ENCODE data around the gene UBE2L3. TPM values are rescaled to one million over a fixed set of nuclear protein-coding genes. Genes with fewer than 3 reads are reported as not detected.
A peak's percentile ranks its signal among the peaks of the same experiment; 100 is the strongest.

UBE2L3 gene
- total and polyA plus RNA-seq, 10 of the 15 experiments (the other 5 are each of a cell fraction or from before 2014, with no cell fraction given): 55.7 to 168 (median 113) TPM

DNA sequence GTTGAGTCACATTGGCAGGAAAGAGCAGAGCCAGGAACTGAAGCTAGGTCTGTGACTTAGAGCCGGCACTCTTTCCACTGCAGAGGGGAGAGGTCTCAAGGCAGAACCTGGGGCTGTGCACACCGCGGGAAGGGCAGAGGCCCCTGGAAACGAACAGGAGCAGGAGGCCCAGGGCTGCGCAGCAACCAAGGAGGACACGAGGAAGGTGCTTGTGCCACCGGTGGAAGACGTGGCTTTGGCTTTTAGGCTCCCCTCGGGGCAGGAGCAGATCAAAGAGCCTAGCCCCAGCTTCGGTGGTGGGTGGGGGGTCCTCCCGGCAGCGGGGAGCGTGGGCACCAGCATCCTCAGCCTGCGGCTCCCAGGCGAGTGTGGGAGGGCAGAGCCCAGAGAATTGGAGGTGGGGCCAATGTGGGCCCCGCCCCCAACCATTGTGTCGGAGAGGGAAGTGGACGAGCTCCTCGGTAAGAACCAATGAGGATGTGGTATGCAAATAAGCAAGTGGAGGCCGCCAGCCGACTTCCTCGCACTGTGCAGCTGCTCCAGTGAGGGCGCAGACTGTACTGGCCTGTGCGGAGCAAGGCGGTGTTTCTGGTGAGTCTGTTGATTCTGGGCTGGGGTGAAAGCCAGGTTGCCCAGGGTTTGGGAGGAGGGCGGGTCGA lies 64.9 kb downstream of the UBE2L3 start, which contains the start of gene CCDC116:
Gene CCDC116, plus strand, starts transcription at position 524 of the 659 bp plus-strand sequence. CDS start 422 bp downstream, outside the sequence.
- ChIA-PET POLR2A (no interaction called here), CTCF (interaction anchor here (5.9 kb wide), 1 partner anchor 9 kb away, joined by 106 read pairs; the partner anchor contains the start of gene SDF2L1), SMC1A (ENCODE audit: uncharacterized antibody, unreplicated experiment) (interaction anchor here (1.5 kb wide), 1 partner anchor 11 kb away, joined by 3 read pairs; no protein-coding TSS in a partner anchor), RAD21 (ENCODE audit: unreplicated experiment) (interaction anchor here (1.1 kb wide), 1 partner anchor 14 kb away, joined by 3 read pairs; no protein-coding TSS in a partner anchor)
- BruUV-seq (replicated peaks): no TSS peak
- Histone ChIP-seq H3K4me1 (ENCODE audit: control insufficient read depth, insufficient read depth, low read length) (peaks cover 10% of the 10 kb centered on the region; the same call in 1 of the 2 replicates), H3K27me3 (replicated peaks in 1 of 2; ENCODE audit: control insufficient read depth in 2 of 2, insufficient read depth in 2 of 2, low read length in 1 of 2) (no peaks in the 10 kb centered on the region), H3K4me3 (no peak within 1 kb of the TSS), H3K9me3 (replicated peaks; ENCODE audit: control insufficient read depth, insufficient read depth, low read length) (no peaks in the 10 kb centered on the region), H3K36me3 (ENCODE audit: control insufficient read depth in 2 of 2, insufficient read depth in 2 of 2, low read length in 1 of 2) (peaks cover 3 to 5% of the 10 kb centered on the region in 2 experiments; a peak in 2 of 4 replicates), H3K27ac (ENCODE audit: control insufficient read depth, insufficient read depth) (no peak within 1 kb of the TSS), H2AFZ (ENCODE audit: control insufficient read depth, low read depth, low read length) (no peak within 1 kb of the TSS), H3K79me2 (ENCODE audit: control insufficient read depth, insufficient read depth, low read length) (peaks cover 22% of the 10 kb centered on the region), H4K20me1 (ENCODE audit: control insufficient read depth, insufficient read depth) (no peaks in the 10 kb centered on the region), H3K9ac (ENCODE audit: control insufficient read depth, insufficient read depth, low read length) (no peak within 1 kb of the TSS), H3K4me2 (ENCODE audit: control insufficient read depth, insufficient read depth) (no peak within 1 kb of the TSS)
- no peak for ATAC-seq
- in situ Hi-C loops (cut with MboI) (no loop called here), intact Hi-C loops (cut with micrococcal nuclease; ENCODE audit: unreplicated experiment) (no loop called here)
- peak; percentile 69; the same call in 1 of the 2 replicates for TF ChIP-seq POLR2A (IDR thresholded peaks at IDR 0.05; ENCODE audit: low read depth, low read length)
- TF ChIP-seq KLF5 (IDR thresholded peaks at IDR 0.05; ENCODE audit: partially characterized antibody): no peak
- 0 out of 3 replicates have a peak, but pooled peaks have one; percentile 36 for TF ChIP-seq POU2F2 (IDR thresholded peaks at IDR 0.05; ENCODE audit: borderline replicate concordance, low read depth, low read length)
- DNase-seq (ENCODE audit: low read depth, low spot score): no peak
- WGBS (ENCODE audit: insufficient coverage, insufficient replicate concordance, low lambda C conversion rate, missing lambda C conversion rate): 71% methylated on average over 25 of the region's 27 CpGs
- no peak for FAIRE-seq

DNA sequence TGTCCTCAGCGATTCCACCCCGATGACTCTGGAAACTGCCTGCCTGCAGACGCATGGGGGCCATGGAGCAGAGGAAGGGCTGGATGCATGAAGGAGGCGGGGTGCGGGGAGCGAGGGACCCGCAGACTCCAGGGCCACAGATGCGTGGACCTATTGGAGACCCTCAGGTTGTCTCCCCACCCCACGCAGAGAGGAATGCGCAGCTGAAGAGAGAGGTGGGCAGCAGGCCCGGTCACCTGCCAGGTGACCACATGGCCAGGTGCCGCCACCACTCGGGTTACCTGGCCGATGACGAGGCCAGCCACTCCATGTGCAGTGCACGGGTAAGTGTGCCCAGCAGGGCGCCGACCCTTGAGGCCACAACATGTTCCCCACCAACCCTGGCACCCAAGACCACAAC lies 65.4 kb downstream of the UBE2L3 start:
- H3K9ac ChIP-seq (ENCODE audit: control insufficient read depth, insufficient read depth, low read length): no peak overlapping the region
- no peak overlapping the region for H3K4me3 ChIP-seq
- TF ChIP-seq RAD21 (IDR thresholded peaks at IDR 0.05; ENCODE audit: insufficient read depth, low read depth, low read length) (no peak), NRF1 (conservative IDR thresholded peaks at IDR 0.05; ENCODE audit: low read depth, low read length) (no peak), FOXM1 (IDR thresholded peaks at IDR 0.05; ENCODE audit: low read depth, low read length) (no peak), GATAD2B (conservative IDR thresholded peaks at IDR 0.05; ENCODE audit: low read depth) (no peak), MTA2 (IDR thresholded peaks at IDR 0.05; ENCODE audit: low read depth) (no peak)
- TF ChIP-seq, protein P1, sequence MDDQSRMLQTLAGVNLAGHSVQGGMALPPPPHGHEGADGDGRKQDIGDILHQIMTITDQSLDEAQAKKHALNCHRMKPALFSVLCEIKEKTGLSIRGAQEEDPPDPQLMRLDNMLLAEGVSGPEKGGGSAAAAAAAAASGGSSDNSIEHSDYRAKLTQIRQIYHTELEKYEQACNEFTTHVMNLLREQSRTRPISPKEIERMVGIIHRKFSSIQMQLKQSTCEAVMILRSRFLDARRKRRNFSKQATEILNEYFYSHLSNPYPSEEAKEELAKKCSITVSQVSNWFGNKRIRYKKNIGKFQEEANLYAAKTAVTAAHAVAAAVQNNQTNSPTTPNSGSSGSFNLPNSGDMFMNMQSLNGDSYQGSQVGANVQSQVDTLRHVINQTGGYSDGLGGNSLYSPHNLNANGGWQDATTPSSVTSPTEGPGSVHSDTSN (IDR thresholded peaks at IDR 0.05; ENCODE audit: insufficient replicate concordance, low read depth, low read length): no peak
- TF ChIP-seq, protein P2, sequence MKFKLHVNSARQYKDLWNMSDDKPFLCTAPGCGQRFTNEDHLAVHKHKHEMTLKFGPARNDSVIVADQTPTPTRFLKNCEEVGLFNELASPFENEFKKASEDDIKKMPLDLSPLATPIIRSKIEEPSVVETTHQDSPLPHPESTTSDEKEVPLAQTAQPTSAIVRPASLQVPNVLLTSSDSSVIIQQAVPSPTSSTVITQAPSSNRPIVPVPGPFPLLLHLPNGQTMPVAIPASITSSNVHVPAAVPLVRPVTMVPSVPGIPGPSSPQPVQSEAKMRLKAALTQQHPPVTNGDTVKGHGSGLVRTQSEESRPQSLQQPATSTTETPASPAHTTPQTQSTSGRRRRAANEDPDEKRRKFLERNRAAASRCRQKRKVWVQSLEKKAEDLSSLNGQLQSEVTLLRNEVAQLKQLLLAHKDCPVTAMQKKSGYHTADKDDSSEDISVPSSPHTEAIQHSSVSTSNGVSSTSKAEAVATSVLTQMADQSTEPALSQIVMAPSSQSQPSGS (IDR thresholded peaks at IDR 0.05; ENCODE audit: low read length): no peak
- TF ChIP-seq, protein P3, sequence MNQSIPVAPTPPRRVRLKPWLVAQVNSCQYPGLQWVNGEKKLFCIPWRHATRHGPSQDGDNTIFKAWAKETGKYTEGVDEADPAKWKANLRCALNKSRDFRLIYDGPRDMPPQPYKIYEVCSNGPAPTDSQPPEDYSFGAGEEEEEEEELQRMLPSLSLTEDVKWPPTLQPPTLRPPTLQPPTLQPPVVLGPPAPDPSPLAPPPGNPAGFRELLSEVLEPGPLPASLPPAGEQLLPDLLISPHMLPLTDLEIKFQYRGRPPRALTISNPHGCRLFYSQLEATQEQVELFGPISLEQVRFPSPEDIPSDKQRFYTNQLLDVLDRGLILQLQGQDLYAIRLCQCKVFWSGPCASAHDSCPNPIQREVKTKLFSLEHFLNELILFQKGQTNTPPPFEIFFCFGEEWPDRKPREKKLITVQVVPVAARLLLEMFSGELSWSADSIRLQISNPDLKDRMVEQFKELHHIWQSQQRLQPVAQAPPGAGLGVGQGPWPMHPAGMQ (IDR thresholded peaks at IDR 0.05; ENCODE audit: borderline replicate concordance): no peak

More for the DNA sequence above, 65.4 kb downstream of the UBE2L3 start:
- Histone ChIP-seq H3K4me1 (ENCODE audit: control insufficient read depth, insufficient read depth, low read length) (peaks cover 9% of the 10 kb centered on the region; the same call in 1 of the 2 replicates), H3K36me3 (ENCODE audit: control insufficient read depth in 2 of 2, insufficient read depth in 2 of 2, low read length in 1 of 2) (peaks cover 3% of the 10 kb centered on the region in 2 experiments; a peak in 2 of 4 replicates), H3K79me2 (ENCODE audit: control insufficient read depth, insufficient read depth, low read length) (peaks cover 19% of the 10 kb centered on the region), H3K4me2 (ENCODE audit: control insufficient read depth, insufficient read depth) (no peak overlapping the region), H4K20me1 (ENCODE audit: control insufficient read depth, insufficient read depth) (no peaks in the 10 kb centered on the region), H3K27ac (ENCODE audit: control insufficient read depth, insufficient read depth) (no peak overlapping the region), H2AFZ (ENCODE audit: control insufficient read depth, low read depth, low read length) (no peak overlapping the region), H3K9me3 (replicated peaks; ENCODE audit: control insufficient read depth, insufficient read depth, low read length) (no peaks in the 10 kb centered on the region), H3K27me3 (replicated peaks in 1 of 2; ENCODE audit: control insufficient read depth in 2 of 2, insufficient read depth in 2 of 2, low read length in 1 of 2) (no peaks in the 10 kb centered on the region)
- ATAC-seq (no peak), FAIRE-seq (no peak), DNase-seq (ENCODE audit: low read depth, low spot score) (no peak)
- intact Hi-C loops (cut with micrococcal nuclease; ENCODE audit: unreplicated experiment): no loop called here
- in situ Hi-C loops (cut with MboI): no loop called here
- ChIA-PET POLR2A (no interaction called here), SMC1A (ENCODE audit: uncharacterized antibody, unreplicated experiment) (interaction anchor here (1.5 kb wide), 1 partner anchor 10 kb away, joined by 3 read pairs; no protein-coding TSS in a partner anchor), RAD21 (ENCODE audit: unreplicated experiment) (interaction anchor here (1.1 kb wide), 1 partner anchor 14 kb away, joined by 3 read pairs; no protein-coding TSS in a partner anchor), CTCF (interaction anchor here (5.9 kb wide), 1 partner anchor 8 kb away, joined by 106 read pairs; the partner anchor contains the start of gene SDF2L1)
- WGBS (ENCODE audit: insufficient coverage, insufficient replicate concordance, low lambda C conversion rate, missing lambda C conversion rate): 97% methylated on average over 18 of the region's 18 CpGs
- BruUV-seq (replicated peaks): no TSS peak
